ENCODE measurements around the gene LIPE.
A peak's percentile ranks its signal among the peaks of the same experiment; 100 is the strongest.

The LIPE gene

DNA sequence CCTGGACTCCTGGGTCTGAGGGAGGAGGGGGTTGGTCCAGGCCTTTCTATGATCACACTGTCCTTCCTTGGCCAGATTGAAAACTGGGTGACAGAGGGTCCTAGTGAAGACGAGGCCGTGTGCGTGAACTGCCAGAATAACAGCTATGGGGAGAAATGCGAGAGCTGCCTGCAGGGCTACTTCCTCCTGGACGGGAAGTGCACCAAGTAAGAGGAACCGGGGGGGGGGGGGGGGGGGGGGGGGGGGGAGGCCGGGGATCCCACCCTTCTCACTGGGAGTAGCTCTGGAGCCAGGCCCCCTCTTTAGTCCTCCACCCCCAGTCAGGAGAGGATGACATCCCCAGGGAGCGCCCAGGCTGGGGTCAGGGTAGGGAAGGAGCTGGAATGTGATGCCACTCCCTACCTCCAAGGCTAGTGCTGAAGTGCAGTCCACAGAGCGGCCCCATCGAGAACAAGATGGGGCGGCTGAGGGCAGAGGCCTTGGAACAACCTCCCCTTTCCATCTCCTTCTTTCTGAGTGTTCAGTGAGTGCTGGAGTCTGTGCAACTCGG lies 56.5 kb downstream of the LIPE start:
- H3K27ac ChIP-seq (ENCODE audit: low read depth, low read length): no peak overlapping the region

DNA sequence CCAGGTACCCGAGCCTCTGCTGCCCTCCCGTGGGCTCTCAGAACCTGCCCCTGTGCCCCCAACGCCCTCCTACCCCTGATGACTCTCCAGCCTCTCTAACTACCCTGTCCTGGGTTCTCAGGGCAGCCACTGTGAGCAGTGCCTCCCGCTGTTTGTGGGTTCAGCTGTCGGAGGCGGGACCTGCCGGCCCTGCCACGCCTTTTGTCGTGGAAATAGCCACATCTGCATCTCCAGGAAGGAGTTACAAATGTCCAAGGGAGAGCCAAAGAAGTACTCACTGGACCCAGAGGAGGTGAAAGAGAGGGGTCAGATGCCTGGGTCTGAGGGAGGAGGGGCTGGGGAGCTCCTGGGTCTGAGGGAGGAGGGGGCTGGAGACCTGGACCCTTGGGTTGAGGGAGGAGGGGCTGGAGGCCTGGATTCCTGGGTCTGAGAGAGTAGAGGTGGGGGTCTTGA lies 57.1 kb downstream of the LIPE start:
- no peaks in the 10 kb centered on the region for H3K27me3 ChIP-seq (ENCODE audit: control insufficient read depth in 5 of 5, insufficient read depth in 4 of 5, low read length in 5 of 5)
- peaks cover 0 to 27% (median 18%) of the 10 kb centered on the region in 5 donors for H3K36me3 ChIP-seq (ENCODE audit: control insufficient read depth in 5 of 5, insufficient read depth in 5 of 5, low read length in 5 of 5)
- no peaks in the 10 kb centered on the region for H3K9me3 ChIP-seq (ENCODE audit: control insufficient read depth in 5 of 5, low read length in 5 of 5)
- no peak overlapping the region for H3K27ac ChIP-seq (ENCODE audit: low read depth, low read length)
- H3K4me1 ChIP-seq (ENCODE audit: control insufficient read depth in 5 of 5, insufficient read depth in 5 of 5, low read length in 5 of 5): peaks cover 0 to 12% (median 1%) of the 10 kb centered on the region in 5 donors
- H3K4me3 ChIP-seq (ENCODE audit: low read depth in 1 of 5, low read length in 5 of 5): no peak overlapping the region
- peak overlapping the region in 1 of 5 donors; percentile 21 for H3K9ac ChIP-seq (ENCODE audit: low read length in 5 of 5)

More for the DNA sequence above, 56.5 kb downstream of the LIPE start:
- Histone ChIP-seq H3K4me3 (ENCODE audit: low read depth in 1 of 5, low read length in 5 of 5) (no peak overlapping the region), H3K27me3 (ENCODE audit: control insufficient read depth in 5 of 5, insufficient read depth in 4 of 5, low read length in 5 of 5) (no peaks in the 10 kb centered on the region), H3K4me1 (ENCODE audit: control insufficient read depth in 5 of 5, insufficient read depth in 5 of 5, low read length in 5 of 5) (peaks cover 0 to 8% (median 0%) of the 10 kb centered on the region in 5 donors), H3K36me3 (ENCODE audit: control insufficient read depth in 5 of 5, insufficient read depth in 5 of 5, low read length in 5 of 5) (peaks cover 0 to 33% (median 24%) of the 10 kb centered on the region in 5 donors), H3K9me3 (ENCODE audit: control insufficient read depth in 5 of 5, low read length in 5 of 5) (no peaks in the 10 kb centered on the region), H3K9ac (ENCODE audit: low read length in 5 of 5) (no peak overlapping the region)

DNA sequence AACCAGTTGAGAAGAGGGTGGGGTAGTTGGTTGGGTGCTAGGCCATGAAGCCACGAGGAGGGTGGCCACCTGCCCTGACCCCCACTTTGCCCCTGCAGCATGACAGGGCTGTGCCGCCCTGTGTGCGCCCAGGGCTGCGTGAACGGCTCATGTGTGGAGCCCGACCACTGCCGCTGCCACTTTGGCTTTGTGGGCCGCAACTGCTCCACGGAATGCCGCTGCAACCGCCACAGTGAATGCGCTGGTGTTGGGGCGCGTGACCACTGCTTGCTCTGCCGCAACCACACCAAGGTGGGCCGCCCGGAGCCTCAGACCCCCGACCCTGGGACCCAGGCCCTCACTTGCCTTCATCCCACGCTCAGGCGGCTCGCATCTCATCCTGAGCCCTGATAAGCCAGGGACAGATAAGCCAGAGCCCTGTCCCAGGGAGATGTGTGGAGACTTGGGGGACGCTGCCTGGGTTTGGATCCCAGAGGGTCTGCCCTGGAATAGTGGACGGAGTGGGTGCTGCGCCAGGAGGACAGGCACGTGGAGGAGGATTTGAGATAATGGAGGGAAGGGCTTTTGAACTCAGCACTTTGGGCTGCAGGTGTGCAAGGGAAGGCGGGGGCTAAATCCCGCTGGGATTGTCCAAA lies 57.6 kb downstream of the LIPE start:
- Histone ChIP-seq H3K4me3 (ENCODE audit: low read depth in 1 of 5, low read length in 5 of 5) (no peak overlapping the region), H3K27me3 (ENCODE audit: control insufficient read depth in 5 of 5, insufficient read depth in 4 of 5, low read length in 5 of 5) (no peaks in the 10 kb centered on the region), H3K9ac (ENCODE audit: low read length in 5 of 5) (no peak overlapping the region), H3K36me3 (ENCODE audit: control insufficient read depth in 5 of 5, insufficient read depth in 5 of 5, low read length in 5 of 5) (peaks cover 0 to 22% (median 13%) of the 10 kb centered on the region in 5 donors), H3K4me1 (ENCODE audit: control insufficient read depth in 5 of 5, insufficient read depth in 5 of 5, low read length in 5 of 5) (peaks cover 0 to 18% (median 7%) of the 10 kb centered on the region in 5 donors), H3K27ac (ENCODE audit: low read depth, low read length) (no peak overlapping the region), H3K9me3 (ENCODE audit: control insufficient read depth in 5 of 5, low read length in 5 of 5) (no peaks in the 10 kb centered on the region)

DNA sequence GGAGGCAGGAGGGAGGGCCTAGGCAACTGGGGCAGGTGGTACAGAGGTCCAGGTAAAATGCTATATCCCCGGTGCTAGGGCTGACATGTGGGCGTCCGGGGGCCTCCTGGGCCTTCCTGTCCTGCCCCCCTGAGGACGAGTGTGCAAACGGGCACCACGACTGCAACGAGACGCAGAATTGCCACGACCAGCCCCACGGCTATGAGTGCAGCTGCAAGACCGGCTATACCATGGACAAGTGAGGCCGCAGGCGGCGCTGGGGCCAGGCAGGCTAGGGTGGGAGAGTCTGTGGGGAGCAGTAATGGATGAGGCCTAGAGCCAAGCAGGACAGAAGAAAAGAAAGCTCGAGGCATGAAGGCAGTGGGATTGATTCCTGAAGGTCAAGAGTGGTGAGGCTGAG lies 58.4 kb downstream of the LIPE start:
- Histone ChIP-seq H3K36me3 (ENCODE audit: control insufficient read depth in 5 of 5, insufficient read depth in 5 of 5, low read length in 5 of 5) (peaks cover 0 to 27% (median 18%) of the 10 kb centered on the region in 5 donors), H3K4me3 (ENCODE audit: low read depth in 1 of 5, low read length in 5 of 5) (no peak overlapping the region), H3K27me3 (ENCODE audit: control insufficient read depth in 5 of 5, insufficient read depth in 4 of 5, low read length in 5 of 5) (no peaks in the 10 kb centered on the region)

DNA sequence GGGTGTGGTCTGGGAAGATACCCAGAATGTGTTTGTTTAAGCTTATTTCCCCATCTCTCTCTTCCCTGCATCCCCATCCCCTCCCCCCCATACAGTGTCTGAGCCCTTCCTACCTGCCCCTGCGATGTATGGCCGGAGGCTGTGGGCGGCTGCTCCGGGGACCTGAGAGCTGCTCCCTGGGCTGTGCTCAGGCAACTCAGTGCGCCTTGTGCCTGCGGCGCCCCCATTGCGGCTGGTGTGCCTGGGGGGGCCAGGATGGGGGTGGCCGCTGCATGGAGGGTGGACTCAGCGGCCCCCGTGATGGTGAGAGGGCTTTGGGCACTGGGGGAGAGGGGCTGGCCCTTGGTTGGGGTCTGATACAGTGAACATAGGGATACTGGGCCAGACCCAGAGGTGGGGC lies 58.8 kb downstream of the LIPE start:
- peaks cover 0 to 32% (median 21%) of the 10 kb centered on the region in 5 donors for H3K36me3 ChIP-seq (ENCODE audit: control insufficient read depth in 5 of 5, insufficient read depth in 5 of 5, low read length in 5 of 5)
- no peak overlapping the region for H3K9ac ChIP-seq (ENCODE audit: low read length in 5 of 5)
- H3K9me3 ChIP-seq (ENCODE audit: control insufficient read depth in 5 of 5, low read length in 5 of 5): peaks cover 0 to 10% (median 5%) of the 10 kb centered on the region in 5 donors
- H3K4me3 ChIP-seq (ENCODE audit: low read depth in 1 of 5, low read length in 5 of 5): no peak overlapping the region
- peaks cover 0 to 27% (median 8%) of the 10 kb centered on the region in 5 donors for H3K4me1 ChIP-seq (ENCODE audit: control insufficient read depth in 5 of 5, insufficient read depth in 5 of 5, low read length in 5 of 5)
- no peak overlapping the region for H3K27ac ChIP-seq (ENCODE audit: low read depth, low read length)
- no peaks in the 10 kb centered on the region for H3K27me3 ChIP-seq (ENCODE audit: control insufficient read depth in 5 of 5, insufficient read depth in 4 of 5, low read length in 5 of 5)

More for the DNA sequence above, 58.4 kb downstream of the LIPE start:
- peaks cover 0 to 26% (median 8%) of the 10 kb centered on the region in 5 donors for H3K4me1 ChIP-seq (ENCODE audit: control insufficient read depth in 5 of 5, insufficient read depth in 5 of 5, low read length in 5 of 5)
- no peak overlapping the region for H3K9ac ChIP-seq (ENCODE audit: low read length in 5 of 5)
- H3K9me3 ChIP-seq (ENCODE audit: control insufficient read depth in 5 of 5, low read length in 5 of 5): peaks cover 0 to 8% (median 3%) of the 10 kb centered on the region in 5 donors
- H3K27ac ChIP-seq (ENCODE audit: low read depth, low read length): no peak overlapping the region

DNA sequence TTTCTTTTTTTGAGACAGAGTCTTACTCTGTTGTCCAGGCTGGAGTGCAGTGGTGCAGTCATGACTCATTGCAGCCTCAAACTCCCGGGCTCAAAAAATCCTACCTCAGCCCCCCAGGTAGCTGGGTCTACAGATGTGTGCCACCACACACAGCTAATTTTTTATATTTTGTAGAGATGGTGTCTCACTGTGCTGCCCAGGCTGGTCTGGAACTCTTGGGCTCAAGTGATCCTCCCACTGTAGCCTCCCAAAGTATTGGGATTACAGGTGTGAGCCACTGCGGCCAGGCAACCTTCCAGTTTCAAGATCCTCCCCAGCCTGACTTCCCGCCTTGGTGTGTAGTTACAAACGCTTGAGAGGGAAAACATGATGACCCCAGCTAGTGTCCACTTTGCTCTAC lies 59.3 kb downstream of the LIPE start:
- Histone ChIP-seq H3K36me3 (ENCODE audit: control insufficient read depth in 5 of 5, insufficient read depth in 5 of 5, low read length in 5 of 5) (peaks cover 0 to 36% (median 26%) of the 10 kb centered on the region in 5 donors), H3K9me3 (ENCODE audit: control insufficient read depth in 5 of 5, low read length in 5 of 5) (peaks cover 0 to 14% (median 5%) of the 10 kb centered on the region in 5 donors), H3K4me1 (ENCODE audit: control insufficient read depth in 5 of 5, insufficient read depth in 5 of 5, low read length in 5 of 5) (peaks cover 0 to 27% (median 8%) of the 10 kb centered on the region in 5 donors), H3K9ac (ENCODE audit: low read length in 5 of 5) (no peak overlapping the region), H3K4me3 (ENCODE audit: low read depth in 1 of 5, low read length in 5 of 5) (no peak overlapping the region), H3K27ac (ENCODE audit: low read depth, low read length) (no peak overlapping the region), H3K27me3 (ENCODE audit: control insufficient read depth in 5 of 5, insufficient read depth in 4 of 5, low read length in 5 of 5) (no peaks in the 10 kb centered on the region)

DNA sequence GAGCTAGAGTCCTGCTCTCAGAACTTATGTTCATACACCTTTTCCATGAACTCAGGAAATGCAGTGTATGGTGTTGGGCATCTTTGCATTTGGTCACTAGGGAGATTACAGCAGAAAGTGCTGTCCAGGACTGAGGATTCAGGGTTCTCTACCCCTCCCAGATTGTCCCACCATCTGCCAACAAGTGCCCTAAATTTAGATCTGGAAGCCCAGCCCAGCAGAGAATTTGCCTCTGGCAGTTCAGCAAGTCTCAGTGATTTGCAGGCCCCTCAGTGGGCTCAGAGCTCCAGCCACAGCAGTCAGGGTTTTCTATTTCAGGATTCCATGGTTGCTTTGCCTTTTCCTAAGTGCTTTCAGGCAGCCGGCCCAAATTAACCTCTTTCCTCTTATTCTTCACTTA lies 60.5 kb downstream of the LIPE start:
- Histone ChIP-seq H3K9ac (ENCODE audit: low read length in 5 of 5) (no peak overlapping the region), H3K27me3 (ENCODE audit: control insufficient read depth in 5 of 5, insufficient read depth in 4 of 5, low read length in 5 of 5) (no peaks in the 10 kb centered on the region), H3K9me3 (ENCODE audit: control insufficient read depth in 5 of 5, low read length in 5 of 5) (peaks cover 0 to 14% (median 5%) of the 10 kb centered on the region in 5 donors), H3K4me1 (ENCODE audit: control insufficient read depth in 5 of 5, insufficient read depth in 5 of 5, low read length in 5 of 5) (peaks cover 0 to 27% (median 9%) of the 10 kb centered on the region in 5 donors), H3K36me3 (ENCODE audit: control insufficient read depth in 5 of 5, insufficient read depth in 5 of 5, low read length in 5 of 5) (peaks cover 0 to 44% (median 33%) of the 10 kb centered on the region in 5 donors), H3K4me3 (ENCODE audit: low read depth in 1 of 5, low read length in 5 of 5) (no peak overlapping the region), H3K27ac (ENCODE audit: low read depth, low read length) (no peak overlapping the region)

DNA sequence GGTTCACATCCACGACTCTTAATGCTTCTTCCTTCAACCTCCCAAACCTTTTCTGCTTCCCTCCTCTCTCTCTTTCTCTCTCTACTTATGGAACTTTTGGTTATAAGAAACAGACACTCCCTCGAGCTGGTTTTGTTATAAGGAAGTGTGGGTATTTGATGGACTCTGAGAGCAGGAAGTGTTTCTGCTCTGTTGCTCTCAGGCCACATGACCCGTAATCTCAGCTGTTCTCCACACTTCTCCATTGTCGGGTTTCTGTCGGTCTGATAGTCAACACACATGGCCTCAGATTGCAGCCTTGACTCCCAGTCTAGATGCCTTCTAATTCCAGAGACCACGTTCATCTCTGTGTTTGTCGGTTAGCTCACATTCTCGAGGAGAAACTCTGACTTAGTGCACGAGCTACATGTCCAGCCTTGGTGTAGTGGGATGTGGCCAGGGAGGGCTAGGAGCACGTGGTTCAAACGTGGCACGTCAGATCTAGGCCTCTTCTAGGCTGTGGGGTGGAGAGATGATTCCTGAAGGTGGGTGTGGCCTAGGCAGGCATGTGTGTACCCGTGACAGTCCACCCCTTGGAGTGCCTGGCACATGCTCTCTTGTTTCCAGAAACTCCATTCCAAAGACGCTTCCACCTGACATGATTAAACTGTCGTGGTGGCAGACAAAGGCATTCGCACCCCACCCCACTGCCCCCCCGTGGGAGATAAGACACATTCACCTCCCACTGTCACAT lies 63.4 kb downstream of the LIPE start:
- H3K4me1 ChIP-seq (ENCODE audit: control insufficient read depth in 5 of 5, insufficient read depth in 5 of 5, low read length in 5 of 5): peaks cover 0 to 23% (median 12%) of the 10 kb centered on the region in 5 donors
- H3K36me3 ChIP-seq (ENCODE audit: control insufficient read depth in 5 of 5, insufficient read depth in 5 of 5, low read length in 5 of 5): peaks cover 0 to 47% (median 27%) of the 10 kb centered on the region in 5 donors
- H3K4me3 ChIP-seq (ENCODE audit: low read depth in 1 of 5, low read length in 5 of 5): peak overlapping the region in 1 of 5 donors; percentile 3
- H3K27me3 ChIP-seq (ENCODE audit: control insufficient read depth in 5 of 5, insufficient read depth in 4 of 5, low read length in 5 of 5): no peaks in the 10 kb centered on the region
- peaks cover 0 to 14% (median 5%) of the 10 kb centered on the region in 5 donors for H3K9me3 ChIP-seq (ENCODE audit: control insufficient read depth in 5 of 5, low read length in 5 of 5)
- H3K9ac ChIP-seq (ENCODE audit: low read length in 5 of 5): no peak overlapping the region
- H3K27ac ChIP-seq (ENCODE audit: low read depth, low read length): no peak overlapping the region

DNA sequence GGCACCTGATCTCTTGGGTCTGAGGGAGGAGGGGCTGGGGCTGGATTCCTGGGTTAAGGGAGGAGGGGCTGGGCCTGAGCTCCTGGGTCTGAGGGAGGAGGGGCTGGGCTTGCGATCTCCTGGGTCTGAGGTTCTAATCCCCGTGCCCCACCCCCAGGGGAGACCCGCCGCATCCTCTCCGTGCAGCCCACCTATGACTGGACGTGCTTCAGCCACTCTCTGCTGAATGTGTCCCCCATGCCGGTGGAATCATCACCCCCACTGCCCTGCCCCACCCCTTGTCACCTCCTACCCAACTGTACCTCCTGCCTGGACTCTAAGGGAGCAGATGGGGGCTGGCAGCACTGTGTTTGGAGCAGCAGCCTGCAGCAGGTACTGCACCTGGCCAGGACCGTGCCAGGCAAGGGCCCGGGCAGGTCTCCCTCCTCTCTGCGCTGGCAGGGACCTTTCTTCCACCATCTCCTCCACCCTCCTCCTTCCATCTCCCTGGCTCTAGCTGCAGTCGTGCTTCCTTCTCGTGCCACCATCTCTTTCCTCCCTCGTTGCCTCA lies 64.2 kb downstream of the LIPE start:
- Histone ChIP-seq H3K9me3 (ENCODE audit: control insufficient read depth in 5 of 5, low read length in 5 of 5) (peaks cover 0 to 14% (median 5%) of the 10 kb centered on the region in 5 donors), H3K36me3 (ENCODE audit: control insufficient read depth in 5 of 5, insufficient read depth in 5 of 5, low read length in 5 of 5) (peaks cover 0 to 55% (median 27%) of the 10 kb centered on the region in 5 donors), H3K9ac (ENCODE audit: low read length in 5 of 5) (no peak overlapping the region), H3K27me3 (ENCODE audit: control insufficient read depth in 5 of 5, insufficient read depth in 4 of 5, low read length in 5 of 5) (no peaks in the 10 kb centered on the region), H3K27ac (ENCODE audit: low read depth, low read length) (no peak overlapping the region), H3K4me1 (ENCODE audit: control insufficient read depth in 5 of 5, insufficient read depth in 5 of 5, low read length in 5 of 5) (peaks cover 0 to 23% (median 12%) of the 10 kb centered on the region in 5 donors), H3K4me3 (ENCODE audit: low read depth in 1 of 5, low read length in 5 of 5) (no peak overlapping the region)

Data from subcutaneous abdominal adipose tissue (tissue), 5 donors.